Nephron (organoid): ENCODE measurements around the gene AVP.

Experiments used
- H3K27ac Mint-ChIP-seq, 3 experiments: 2 replicates each; pipeline ENCODE4 v1.8.0; 2020; ENCODE audit warnings: mixed read lengths in 3 of 3, mild to moderate bottlenecking in 2 of 3, moderate library complexity in 1 of 3
- H3K27me3 Mint-ChIP-seq: 2 replicates; pipeline ENCODE4 v1.8.0; 2021; ENCODE audit warnings: low read depth, mild to moderate bottlenecking, moderate library complexity, mixed read lengths
- H3K36me3 Mint-ChIP-seq: 2 replicates; pipeline ENCODE4 v1.8.0; 2020; ENCODE audit warnings: low read depth, mixed read lengths
- H3K4me1 Mint-ChIP-seq: 2 replicates; pipeline ENCODE4 v1.8.0; 2020; ENCODE audit warnings: mixed read lengths
- H3K4me3 Mint-ChIP-seq, 3 experiments: 2 replicates each; pipeline ENCODE4 v1.8.0; 2020; ENCODE audit warnings: mild to moderate bottlenecking in 3 of 3, mixed read lengths in 3 of 3, moderate library complexity in 2 of 3
- H3K9me3 Mint-ChIP-seq: 2 replicates; pipeline ENCODE4 v1.8.0; 2020; ENCODE audit warnings: mixed read lengths
- CTCF ChIP-seq, 3 experiments: fragments of 200-600 bp; sonication (generic); IDR thresholded peaks; one replicate each; pipeline ENCODE4 v1.5.0; 2021; ENCODE audit warnings: antibody characterized with exemption in 3 of 3; ENCODE audit not compliant: unreplicated experiment in 3 of 3

AVP gene

GRCh38 chr20:3039426-3039825 lies 45.1 kb downstream of the AVP start:
- no peaks in the 10 kb centered on the region for H3K9me3 Mint-ChIP-seq
- peak overlapping the region in 1 of 3 experiments; percentile 6 for H3K4me3 Mint-ChIP-seq
- H3K4me1 Mint-ChIP-seq, result peaks cover 21% of the 10 kb centered on the region
- H3K27me3 Mint-ChIP-seq, result no peaks in the 10 kb centered on the region
- TF ChIP-seq CTCF (IDR thresholded peaks at IDR 0.05; ENCODE audit: unreplicated experiment in 3 of 3), result no peak
- peaks cover 47% of the 10 kb centered on the region for H3K36me3 Mint-ChIP-seq
- peak overlapping the region; percentile 6 to 33 (median 23) for H3K27ac Mint-ChIP-seq

DNA sequence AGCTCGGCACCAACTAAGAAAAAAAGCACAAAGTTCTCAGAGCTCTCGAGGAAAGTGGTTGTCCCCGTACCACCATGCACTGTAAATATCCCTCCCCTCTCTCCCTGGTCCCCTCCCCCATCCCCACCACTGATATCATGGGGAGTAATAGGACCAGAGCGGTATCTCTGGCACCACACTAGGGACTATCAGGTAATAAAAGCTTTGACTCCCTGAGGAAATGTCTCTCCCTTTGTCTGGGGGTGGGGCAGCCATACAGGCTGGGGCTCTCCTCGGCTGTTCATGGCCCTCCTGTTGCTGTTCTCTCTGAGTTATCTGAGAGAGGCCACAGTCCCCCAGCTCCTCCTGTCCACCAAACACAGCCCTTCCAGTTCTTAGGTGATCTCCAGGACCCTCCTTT lies 46.1 kb downstream of the AVP start:
- Mint-ChIP-seq H3K27ac (no peak overlapping the region), H3K4me3 (no peak overlapping the region), H3K36me3 (peaks cover 51% of the 10 kb centered on the region), H3K27me3 (no peaks in the 10 kb centered on the region), H3K9me3 (no peaks in the 10 kb centered on the region), H3K4me1 (peaks cover 15% of the 10 kb centered on the region)
- no peak for TF ChIP-seq CTCF (IDR thresholded peaks at IDR 0.05; ENCODE audit: unreplicated experiment in 3 of 3)

DNA sequence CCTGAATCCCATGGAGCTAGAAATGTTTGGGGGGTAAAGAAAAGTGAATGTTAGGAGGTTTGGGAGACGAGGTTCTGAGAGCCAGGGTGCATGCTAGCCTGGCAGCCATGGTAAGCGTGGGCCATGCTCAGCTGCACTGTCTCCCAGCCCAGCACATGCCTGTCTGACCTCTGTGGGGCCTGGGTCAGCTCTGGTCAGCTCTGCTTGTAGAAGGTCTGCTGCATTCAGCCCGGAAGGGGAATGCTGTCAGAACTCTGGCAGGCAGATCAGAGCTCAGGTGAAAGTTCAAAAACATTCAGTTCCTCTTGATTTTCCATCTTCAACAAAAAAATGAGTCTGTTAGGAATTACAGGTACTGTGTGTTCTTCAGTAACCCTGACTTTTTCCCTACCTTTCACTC lies 46.9 kb downstream of the AVP start:
- TF ChIP-seq CTCF (IDR thresholded peaks at IDR 0.05; ENCODE audit: unreplicated experiment in 3 of 3), result no peak
- peaks cover 51% of the 10 kb centered on the region for H3K36me3 Mint-ChIP-seq
- H3K27ac Mint-ChIP-seq, result no peak overlapping the region
- H3K9me3 Mint-ChIP-seq, result no peaks in the 10 kb centered on the region
- H3K27me3 Mint-ChIP-seq, result no peaks in the 10 kb centered on the region
- no peak overlapping the region for H3K4me3 Mint-ChIP-seq
- H3K4me1 Mint-ChIP-seq, result peaks cover 14% of the 10 kb centered on the region

DNA sequence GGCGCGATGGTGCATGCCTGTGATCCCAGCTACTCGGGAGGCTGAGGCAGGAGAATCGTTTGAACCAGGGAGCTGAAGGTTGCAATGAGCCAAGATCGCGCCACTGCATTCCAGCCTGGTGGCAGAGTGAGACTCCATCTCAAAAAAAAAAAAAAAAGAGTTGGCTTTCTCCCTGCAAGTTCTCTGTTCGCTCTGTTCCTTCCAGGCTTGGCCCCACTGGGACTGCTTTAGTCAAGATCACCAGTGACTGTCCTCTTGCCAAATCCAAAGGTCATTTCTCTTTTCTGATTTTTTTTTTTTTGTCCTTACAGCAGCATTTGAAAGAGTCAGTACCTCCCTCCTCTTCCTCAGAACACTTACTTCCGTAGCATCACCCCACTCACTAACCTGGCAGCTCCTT lies 51.9 kb downstream of the AVP start:
- H3K9me3 Mint-ChIP-seq, result no peaks in the 10 kb centered on the region
- H3K27ac Mint-ChIP-seq, result no peak overlapping the region
- TF ChIP-seq CTCF (IDR thresholded peaks at IDR 0.05; ENCODE audit: unreplicated experiment in 3 of 3), result no peak
- H3K4me1 Mint-ChIP-seq, result no peaks in the 10 kb centered on the region
- H3K4me3 Mint-ChIP-seq, result no peak overlapping the region
- H3K27me3 Mint-ChIP-seq, result no peaks in the 10 kb centered on the region
- peaks cover 39% of the 10 kb centered on the region for H3K36me3 Mint-ChIP-seq
